ENCODE data around the gene ZBTB20.

The ZBTB20 gene

GRCh38 chr3:114660808-114661207, 486.3 kb downstream of the ZBTB20 start:
- Histone ChIP-seq H3K36me3 (ENCODE audit: control insufficient read depth, low read length) (no peaks in the 10 kb centered on the region), H3K27me3 (ENCODE audit: control insufficient read depth, low read length) (no peaks in the 10 kb centered on the region), H3F3A (ENCODE audit: control insufficient read depth, insufficient read depth) (no peaks in the 10 kb centered on the region), H3K4me3 (ENCODE audit: low read length) (no peak overlapping the region), H3K27ac (ENCODE audit: low read depth, low read length) (no peak overlapping the region), H4K20me1 (ENCODE audit: control insufficient read depth, insufficient read depth, low read depth, low read length) (no peaks in the 10 kb centered on the region), H3K4me1 (ENCODE audit: control insufficient read depth, low read length) (no peaks in the 10 kb centered on the region), H3K9me2 (replicated peaks; ENCODE audit: control insufficient read depth, low read length) (no peaks in the 10 kb centered on the region), H3K79me2 (ENCODE audit: control insufficient read depth, low read length) (no peaks in the 10 kb centered on the region), H3K9me3 (ENCODE audit: control insufficient read depth, insufficient read depth, low read length) (no peaks in the 10 kb centered on the region), H3K4me2 (ENCODE audit: low read length) (no peak overlapping the region)
- no peak for TF ChIP-seq CTCF (IDR thresholded peaks at IDR 0.05; ENCODE audit: low read depth, low read length, poor library complexity, severe bottlenecking)
- TF ChIP-seq EZH2phosphoT487 (IDR thresholded peaks at IDR 0.05; ENCODE audit: borderline replicate concordance, low read length): no peak

- no peaks in the 10 kb centered on the region for H3K9me2 ChIP-seq (replicated peaks; ENCODE audit: control insufficient read depth, low read length)
- H3K27ac ChIP-seq (ENCODE audit: low read depth, low read length): no peak overlapping the region
- no peaks in the 10 kb centered on the region for H3K4me1 ChIP-seq (ENCODE audit: control insufficient read depth, low read length)
- no peaks in the 10 kb centered on the region for H3K9me3 ChIP-seq (ENCODE audit: control insufficient read depth, insufficient read depth, low read length)
- TF ChIP-seq CTCF (IDR thresholded peaks at IDR 0.05; ENCODE audit: low read depth, low read length, poor library complexity, severe bottlenecking): no peak
- no peaks in the 10 kb centered on the region for H4K20me1 ChIP-seq (ENCODE audit: control insufficient read depth, insufficient read depth, low read depth, low read length)
- H3K36me3 ChIP-seq (ENCODE audit: control insufficient read depth, low read length): no peaks in the 10 kb centered on the region
- H3K4me2 ChIP-seq (ENCODE audit: low read length): no peak overlapping the region
- no peaks in the 10 kb centered on the region for H3K79me2 ChIP-seq (ENCODE audit: control insufficient read depth, low read length)
- no peaks in the 10 kb centered on the region for H3K27me3 ChIP-seq (ENCODE audit: control insufficient read depth, low read length)
- no peak overlapping the region for H3K4me3 ChIP-seq (ENCODE audit: low read length)
- H3F3A ChIP-seq (ENCODE audit: control insufficient read depth, insufficient read depth): no peaks in the 10 kb centered on the region
These were observed 487.0 kb downstream of the ZBTB20 start for GRCh38 chr3:114660124-114660523.

GRCh38 chr3:114659109-114660061, 487.7 kb downstream of the ZBTB20 start:
- H3K9me3 ChIP-seq (ENCODE audit: control insufficient read depth, insufficient read depth, low read length): no peaks in the 10 kb centered on the region
- H3K36me3 ChIP-seq (ENCODE audit: control insufficient read depth, low read length): no peaks in the 10 kb centered on the region
- H3K9me2 ChIP-seq (replicated peaks; ENCODE audit: control insufficient read depth, low read length): no peaks in the 10 kb centered on the region
- no peaks in the 10 kb centered on the region for H3K27me3 ChIP-seq (ENCODE audit: control insufficient read depth, low read length)
- H4K20me1 ChIP-seq (ENCODE audit: control insufficient read depth, insufficient read depth, low read depth, low read length): no peaks in the 10 kb centered on the region
- no peaks in the 10 kb centered on the region for H3K4me1 ChIP-seq (ENCODE audit: control insufficient read depth, low read length)
- H3F3A ChIP-seq (ENCODE audit: control insufficient read depth, insufficient read depth): no peaks in the 10 kb centered on the region
- no peak overlapping the region for H3K4me2 ChIP-seq (ENCODE audit: low read length)
- no peak overlapping the region for H3K4me3 ChIP-seq (ENCODE audit: low read length)
- TF ChIP-seq CTCF (IDR thresholded peaks at IDR 0.05; ENCODE audit: low read depth, low read length, poor library complexity, severe bottlenecking): no peak
- TF ChIP-seq EZH2phosphoT487 (IDR thresholded peaks at IDR 0.05; ENCODE audit: borderline replicate concordance, low read length): no peak
- no peak overlapping the region for H3K27ac ChIP-seq (ENCODE audit: low read depth, low read length)
- H3K79me2 ChIP-seq (ENCODE audit: control insufficient read depth, low read length): no peaks in the 10 kb centered on the region
